HG03457 (cell line): ENCODE measurements around the gene PPRC1.

Experiments used
- ATAC-seq: cut with Tn5 transposase; IDR thresholded peaks from one replicate; pipeline ENCODE4 v1.9.1; 2021; ENCODE audit warnings: moderate number of reproducible peaks; ENCODE audit not compliant: unreplicated experiment

Gene PPRC1

GRCh38 chr10:102118867-102119266 is 14.0 kb upstream of the PPRC1 start:
- ATAC-seq: no peak

GRCh38 chr10:102119417-102120141 is 13.3 kb upstream of the PPRC1 start:
- peak; percentile 6 for ATAC-seq

DNA sequence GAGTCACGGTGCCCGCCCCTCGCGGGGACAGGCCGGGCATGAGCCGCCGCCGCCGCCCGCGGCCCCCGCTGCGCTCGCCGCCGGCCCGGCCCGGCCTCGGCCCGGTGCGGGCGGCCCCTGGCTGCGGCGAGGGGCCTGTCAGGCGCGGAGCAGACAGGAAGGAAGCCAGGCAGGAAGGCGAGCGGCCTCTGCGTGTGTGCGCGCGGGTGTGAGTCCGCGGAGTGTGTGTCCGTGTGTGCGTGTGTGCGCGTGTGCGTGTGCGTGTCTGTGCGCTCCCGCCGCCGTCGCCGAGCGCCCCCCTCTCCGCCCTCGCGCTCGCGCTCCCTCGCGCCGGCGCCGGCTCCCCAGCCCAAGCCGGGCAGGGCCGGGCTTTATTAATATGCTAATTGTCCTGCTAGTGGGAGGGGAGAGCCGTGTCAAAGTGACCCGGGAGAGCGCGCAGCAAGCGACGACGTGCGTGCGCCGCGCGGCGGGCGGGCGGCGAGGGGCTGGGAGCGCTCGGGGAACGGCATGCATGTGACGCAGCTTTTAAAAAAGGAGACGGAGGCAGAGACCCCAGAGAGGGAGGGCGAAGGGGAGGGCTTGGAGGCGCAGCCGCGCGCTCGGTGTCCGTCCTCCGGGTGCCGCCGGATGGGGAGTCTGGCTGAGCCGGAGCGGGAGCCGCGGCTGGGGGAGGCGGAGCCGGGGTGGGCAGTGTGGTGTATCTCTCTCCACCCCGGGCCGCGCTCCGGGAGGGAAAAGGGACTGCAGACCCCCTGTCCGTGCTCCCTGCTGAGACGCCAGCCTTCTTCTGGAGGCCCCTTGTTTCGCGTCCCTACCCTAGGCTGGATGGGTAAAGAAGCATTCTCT is 12.5 kb upstream of the PPRC1 start, which contains the start of gene LDB1:
LDB1 (minus strand) TSS at position 227 of the 849 bp plus-strand sequence. CDS start 258 bp downstream, outside the sequence.
- ATAC-seq: peak; percentile 36

DNA sequence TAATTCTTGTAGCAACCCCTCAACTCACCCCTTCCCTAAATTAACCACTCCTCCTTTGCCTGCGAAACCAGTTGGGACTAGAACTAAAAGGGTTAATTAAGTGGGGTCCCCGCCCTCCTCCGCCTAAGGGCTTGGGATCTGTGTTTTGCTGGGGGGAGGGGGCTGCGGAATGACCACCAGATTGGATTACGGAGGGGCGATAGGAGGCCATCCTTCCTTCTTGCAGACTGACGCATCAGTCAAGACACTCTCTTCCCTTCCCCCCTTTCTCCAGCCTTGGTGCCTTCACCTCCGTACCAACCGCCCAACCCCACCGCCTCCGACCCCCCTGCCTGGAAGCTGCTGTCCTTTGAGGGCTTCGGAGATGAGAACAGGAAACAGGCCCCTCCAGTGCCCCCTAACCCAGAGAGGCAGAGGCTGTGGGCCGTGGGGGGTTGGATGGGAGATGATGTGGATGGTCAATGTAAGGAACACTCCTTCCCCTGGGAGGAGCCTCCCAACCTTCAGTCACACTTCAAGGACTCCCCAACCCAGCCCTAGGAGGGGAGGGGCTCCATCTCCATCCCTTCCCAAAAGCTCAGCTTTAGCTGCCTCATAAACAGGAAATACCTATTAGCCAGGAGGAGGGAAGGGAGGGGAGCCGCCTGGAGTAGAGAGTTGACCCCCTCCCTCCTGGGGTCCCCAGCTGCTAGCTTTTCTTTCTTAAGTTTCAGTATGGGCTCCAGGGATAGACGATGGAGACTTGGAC is 11.7 kb upstream of the PPRC1 start:
- no peak for ATAC-seq

GRCh38 chr10:102121739-102122372 is 11.0 kb upstream of the PPRC1 start:
- no peak for ATAC-seq

DNA sequence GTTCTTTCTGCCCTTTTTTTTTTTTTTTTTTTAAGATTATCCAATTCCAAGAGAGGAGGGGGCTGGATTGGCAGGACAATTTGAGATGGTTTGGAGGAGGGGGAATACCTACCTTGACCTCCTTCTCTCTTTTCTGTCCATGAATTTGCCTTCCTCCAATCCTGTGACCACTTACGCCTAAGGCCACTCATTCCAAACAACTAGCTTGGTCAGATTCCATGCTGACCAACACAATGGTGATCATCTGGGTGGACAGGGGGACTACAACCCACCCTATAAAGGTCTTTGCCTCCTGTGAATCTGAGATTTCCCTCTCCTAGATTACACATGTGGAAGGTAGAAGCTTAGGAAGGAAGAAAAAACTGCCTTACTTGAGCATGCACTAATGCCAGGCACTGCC is 10.4 kb upstream of the PPRC1 start:
- ATAC-seq: no peak

DNA sequence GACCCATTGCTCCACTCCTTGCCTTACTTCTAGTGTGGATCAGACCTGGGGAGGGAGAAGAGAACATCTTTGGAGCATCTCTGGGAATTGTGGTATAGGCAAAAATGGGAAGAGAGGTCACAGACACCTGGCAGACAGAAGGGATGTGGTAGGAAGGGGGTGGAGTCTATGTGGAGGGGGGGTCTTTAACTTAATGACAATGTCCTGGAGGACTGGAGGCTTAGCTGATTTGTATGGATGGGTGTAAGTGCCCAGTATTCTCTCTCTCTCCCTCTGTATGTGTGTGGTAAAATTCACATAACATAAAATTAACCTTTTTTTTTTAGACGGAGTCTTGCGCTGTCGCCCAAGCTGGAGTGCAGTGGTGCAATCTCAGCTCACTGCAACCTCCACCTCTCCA is 9.6 kb upstream of the PPRC1 start:
- ATAC-seq: no peak

- no peak for ATAC-seq
Observed at GRCh38 chr10:102131286-102132170, 1.3 kb upstream of the PPRC1 start.

GRCh38 chr10:102132193-102132562 is 662 bp upstream of the PPRC1 start:
- ATAC-seq: no peak

GRCh38 chr10:102133373-102134195 is 744 bp downstream of the PPRC1 start:
- ATAC-seq: no peak

DNA sequence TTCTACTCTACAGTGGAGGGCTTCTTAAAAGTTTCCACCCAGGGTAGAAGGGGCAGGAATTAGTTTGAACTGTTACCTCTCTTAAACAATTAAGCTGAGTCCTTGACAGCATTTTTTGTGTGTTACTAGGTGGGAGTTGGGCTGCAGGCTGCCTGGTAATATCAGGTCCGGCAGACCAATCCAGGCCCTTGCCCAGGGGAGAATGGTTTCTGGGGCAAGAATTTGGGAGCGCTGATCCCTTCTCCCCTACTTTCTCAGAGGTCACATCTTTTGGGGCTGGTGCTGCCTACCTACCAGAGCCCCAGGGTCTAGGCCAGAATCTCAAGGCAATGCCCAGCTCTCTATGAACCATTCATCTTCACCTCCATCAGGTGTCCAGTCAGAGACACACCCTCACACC is 1.6 kb downstream of the PPRC1 start:
- ATAC-seq: no peak

DNA sequence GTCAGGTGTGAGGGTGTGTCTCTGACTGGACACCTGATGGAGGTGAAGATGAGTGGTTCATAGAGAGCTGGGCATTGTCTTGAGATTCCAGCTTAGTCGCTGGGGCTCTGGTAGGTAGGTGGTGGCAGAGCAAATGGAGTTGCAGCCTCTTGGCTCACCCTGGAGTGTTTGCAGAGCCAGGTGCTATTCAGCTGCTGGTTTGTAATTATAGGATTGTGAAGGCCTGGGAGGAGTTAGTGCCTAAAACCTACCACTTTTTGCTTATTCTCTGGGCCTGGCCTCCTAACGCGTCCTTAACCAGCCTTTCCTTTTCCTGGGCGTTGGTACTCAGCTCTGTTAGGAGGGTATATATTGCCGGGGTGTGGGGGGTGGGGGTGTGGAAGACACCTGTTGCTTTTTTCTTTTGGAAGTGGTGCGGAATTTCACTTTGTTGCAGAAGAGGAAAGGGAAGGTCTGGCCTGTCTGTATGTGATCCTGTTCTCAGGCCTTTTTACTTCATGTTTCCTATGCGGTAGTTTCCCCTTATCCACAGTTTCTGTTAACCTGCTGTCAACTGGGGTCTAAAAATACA is 3.2 kb downstream of the PPRC1 start:
- no peak for ATAC-seq

GRCh38 chr10:102139281-102140110 is 6.7 kb downstream of the PPRC1 start:
- no peak for ATAC-seq

DNA sequence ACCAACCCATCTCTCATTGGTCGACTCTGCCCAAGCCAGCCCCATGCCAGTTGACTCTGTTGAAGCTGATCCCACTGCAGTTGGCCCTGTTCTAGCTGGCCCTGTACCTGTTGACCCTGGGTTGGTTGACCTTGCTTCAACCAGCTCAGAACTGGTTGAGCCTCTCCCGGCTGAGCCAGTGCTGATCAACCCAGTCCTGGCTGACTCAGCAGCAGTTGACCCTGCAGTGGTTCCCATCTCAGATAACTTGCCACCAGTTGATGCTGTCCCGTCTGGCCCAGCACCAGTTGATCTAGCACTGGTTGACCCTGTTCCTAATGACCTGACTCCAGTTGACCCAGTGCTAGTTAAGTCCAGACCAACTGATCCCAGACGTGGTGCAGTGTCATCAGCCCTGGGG is 7.4 kb downstream of the PPRC1 start:
- ATAC-seq: no peak

DNA sequence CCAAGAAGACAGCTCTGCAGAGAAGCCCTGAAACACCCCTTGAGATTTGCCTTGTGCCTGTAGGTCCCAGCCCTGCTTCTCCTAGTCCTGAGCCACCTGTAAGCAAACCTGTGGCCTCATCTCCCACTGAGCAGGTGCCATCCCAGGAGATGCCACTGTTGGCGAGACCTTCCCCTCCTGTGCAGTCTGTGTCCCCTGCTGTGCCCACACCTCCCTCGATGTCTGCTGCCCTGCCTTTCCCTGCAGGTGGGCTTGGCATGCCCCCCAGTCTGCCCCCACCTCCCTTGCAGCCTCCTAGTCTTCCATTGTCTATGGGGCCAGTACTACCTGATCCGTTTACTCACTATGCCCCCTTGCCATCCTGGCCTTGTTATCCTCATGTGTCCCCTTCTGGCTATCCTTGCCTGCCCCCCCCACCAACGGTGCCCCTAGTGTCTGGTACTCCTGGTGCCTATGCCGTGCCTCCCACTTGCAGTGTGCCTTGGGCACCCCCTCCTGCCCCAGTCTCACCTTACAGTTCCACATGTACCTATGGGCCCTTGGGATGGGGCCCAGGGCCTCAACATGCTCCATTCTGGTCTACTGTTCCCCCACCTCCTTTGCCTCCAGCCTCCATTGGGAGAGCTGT is 8.2 kb downstream of the PPRC1 start:
- no peak for ATAC-seq

GRCh38 chr10:102141583-102142107 is 8.8 kb downstream of the PPRC1 start:
- no peak for ATAC-seq

DNA sequence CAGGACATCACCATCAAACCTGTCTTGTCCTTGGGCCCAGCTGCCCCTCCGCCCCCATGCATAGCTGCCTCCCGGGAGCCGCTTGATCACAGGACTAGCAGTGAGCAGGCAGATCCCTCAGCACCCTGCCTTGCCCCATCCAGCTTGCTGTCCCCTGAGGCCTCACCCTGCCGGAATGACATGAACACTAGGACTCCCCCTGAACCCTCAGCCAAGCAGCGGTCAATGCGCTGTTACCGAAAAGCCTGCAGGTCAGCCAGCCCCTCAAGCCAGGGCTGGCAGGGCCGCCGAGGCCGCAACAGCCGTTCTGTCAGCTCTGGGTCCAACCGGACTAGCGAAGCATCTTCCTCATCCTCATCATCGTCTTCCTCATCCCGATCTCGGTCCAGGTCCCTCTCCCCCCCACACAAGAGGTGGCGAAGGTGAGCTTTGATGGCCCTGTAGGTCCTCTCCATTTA is 14.2 kb downstream of the PPRC1 start:
- no peak for ATAC-seq
